Measurements from ENCODE around the gene RPS18. TPM values are rescaled to one million over a fixed set of nuclear protein-coding genes. Genes with fewer than 3 reads are reported as not detected.

The RPS18 gene
- total and polyA plus RNA-seq, 10 of the 15 experiments (the other 5 are each of a cell fraction or from before 2014, with no cell fraction given): 4,228 to 20,828 (median 7,406) TPM

GRCh38 chr6:33272275-33273128 lies 627 bp downstream of the RPS18 start (continued):
- TF ChIP-seq NFIC (IDR thresholded peaks at IDR 0.05; ENCODE audit: low read depth, low read length) (no peak), POLR2AphosphoS2 (IDR thresholded peaks at IDR 0.05; ENCODE audit: low read depth, low read length) (no peak), SMAD5 (IDR thresholded peaks at IDR 0.05; ENCODE audit: low read depth) (peak; percentile 22; the same call in 1 of the 2 replicates), GATAD2B (conservative IDR thresholded peaks at IDR 0.05; ENCODE audit: low read depth) (no peak), NFYB (IDR thresholded peaks at IDR 0.05; ENCODE audit: insufficient read depth, low read depth, low read length) (no peak), POLR2A (IDR thresholded peaks at IDR 0.05; ENCODE audit: low read depth, low read length) (peak; percentile 11; the same call in 1 of the 2 replicates), SMARCA5 (IDR thresholded peaks at IDR 0.05) (no peak), CTCF (IDR thresholded peaks at IDR 0.05 in 2 of 3, conservative IDR thresholded peaks at IDR 0.05 in 1 of 3; ENCODE audit: control insufficient read depth in 2 of 3, extremely low read depth in 1 of 3, insufficient read depth in 1 of 3, low read depth in 3 of 3, low read length in 3 of 3) (no peak), RBBP5 (conservative IDR thresholded peaks at IDR 0.05) (peak; percentile 28; the same call in 1 of the 2 replicates), TCF12 (IDR thresholded peaks at IDR 0.05; ENCODE audit: low read depth, low read length) (no peak), KDM1A (IDR thresholded peaks at IDR 0.05; ENCODE audit: borderline replicate concordance) (no peak), STAT3 (IDR thresholded peaks at IDR 0.05; ENCODE audit: low read depth, low read length) (no peak), SMC3 (IDR thresholded peaks at IDR 0.05; ENCODE audit: borderline replicate concordance, low read length) (no peak), ZZZ3 (IDR thresholded peaks at IDR 0.05; ENCODE audit: control insufficient read depth, insufficient read length, low read depth) (peak; percentile 1), STAT1 (conservative IDR thresholded peaks at IDR 0.05) (no peak; the same call in 1 of the 2 replicates), IRF4 (IDR thresholded peaks at IDR 0.05; ENCODE audit: low read depth, low read length) (no peak), SP1 (IDR thresholded peaks at IDR 0.05; ENCODE audit: low read depth, low read length) (no peak), POU2F2 (IDR thresholded peaks at IDR 0.05; ENCODE audit: borderline replicate concordance, low read depth, low read length) (no peak)
- TF ChIP-seq, protein P1, sequence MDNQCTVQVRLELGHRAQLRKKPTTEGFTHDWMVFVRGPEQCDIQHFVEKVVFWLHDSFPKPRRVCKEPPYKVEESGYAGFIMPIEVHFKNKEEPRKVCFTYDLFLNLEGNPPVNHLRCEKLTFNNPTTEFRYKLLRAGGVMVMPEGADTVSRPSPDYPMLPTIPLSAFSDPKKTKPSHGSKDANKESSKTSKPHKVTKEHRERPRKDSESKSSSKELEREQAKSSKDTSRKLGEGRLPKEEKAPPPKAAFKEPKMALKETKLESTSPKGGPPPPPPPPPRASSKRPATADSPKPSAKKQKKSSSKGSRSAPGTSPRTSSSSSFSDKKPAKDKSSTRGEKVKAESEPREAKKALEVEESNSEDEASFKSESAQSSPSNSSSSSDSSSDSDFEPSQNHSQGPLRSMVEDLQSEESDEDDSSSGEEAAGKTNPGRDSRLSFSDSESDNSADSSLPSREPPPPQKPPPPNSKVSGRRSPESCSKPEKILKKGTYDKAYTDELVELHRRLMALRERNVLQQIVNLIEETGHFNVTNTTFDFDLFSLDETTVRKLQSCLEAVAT (IDR thresholded peaks at IDR 0.05): no peak; the same call in 1 of the 2 replicates
- TF ChIP-seq, protein P2, sequence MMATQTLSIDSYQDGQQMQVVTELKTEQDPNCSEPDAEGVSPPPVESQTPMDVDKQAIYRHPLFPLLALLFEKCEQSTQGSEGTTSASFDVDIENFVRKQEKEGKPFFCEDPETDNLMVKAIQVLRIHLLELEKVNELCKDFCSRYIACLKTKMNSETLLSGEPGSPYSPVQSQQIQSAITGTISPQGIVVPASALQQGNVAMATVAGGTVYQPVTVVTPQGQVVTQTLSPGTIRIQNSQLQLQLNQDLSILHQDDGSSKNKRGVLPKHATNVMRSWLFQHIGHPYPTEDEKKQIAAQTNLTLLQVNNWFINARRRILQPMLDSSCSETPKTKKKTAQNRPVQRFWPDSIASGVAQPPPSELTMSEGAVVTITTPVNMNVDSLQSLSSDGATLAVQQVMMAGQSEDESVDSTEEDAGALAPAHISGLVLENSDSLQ (IDR thresholded peaks at IDR 0.05): no peak
